Keratinocyte (primary cell): ENCODE results near the gene MBP.

ENCODE experiments used
- CTCF ChIP-seq, 3 experiments: IDR thresholded peaks in 1 of 3; conservative IDR thresholded peaks in 1 of 3; optimal IDR thresholded peaks in 1 of 3; 2 replicates in 2 of 3; 3 replicates in 1 of 3; pipeline versions ENCODE3 to v1.5.1; 2011; ENCODE audit warnings: low read length in 3 of 3, mild to moderate bottlenecking in 3 of 3, moderate library complexity in 2 of 3, control low read depth in 1 of 3, inconsistent platforms in 1 of 3; ENCODE audit not compliant: insufficient read depth in 2 of 3; ENCODE audit errors: extremely low read depth in 1 of 3
- EZH2 ChIP-seq: IDR thresholded peaks from one replicate; pipeline ENCODE4 v1.6.1; 2012; ENCODE audit warnings: inconsistent platforms, mild to moderate bottlenecking, low read length, moderate library complexity

GRCh38 chr18:77055429-77056300, 76.9 kb downstream of the MBP start:
- TF ChIP-seq CTCF (optimal IDR thresholded peaks at IDR 0.05 in 1 of 3, IDR thresholded peaks at IDR 0.05 in 1 of 3, conservative IDR thresholded peaks at IDR 0.05 in 1 of 3; ENCODE audit: extremely low read depth in 1 of 3, insufficient read depth in 2 of 3, low read length in 3 of 3) (no peak), EZH2 (no peak)
